ENCODE results near the gene CBFA2T2. TPM values are rescaled to one million over a fixed set of nuclear protein-coding genes. Genes with fewer than 3 reads are reported as not detected.

CBFA2T2 gene
- total RNA-seq, 1 experiment from 2014 or later = 20.0 TPM

DNA sequence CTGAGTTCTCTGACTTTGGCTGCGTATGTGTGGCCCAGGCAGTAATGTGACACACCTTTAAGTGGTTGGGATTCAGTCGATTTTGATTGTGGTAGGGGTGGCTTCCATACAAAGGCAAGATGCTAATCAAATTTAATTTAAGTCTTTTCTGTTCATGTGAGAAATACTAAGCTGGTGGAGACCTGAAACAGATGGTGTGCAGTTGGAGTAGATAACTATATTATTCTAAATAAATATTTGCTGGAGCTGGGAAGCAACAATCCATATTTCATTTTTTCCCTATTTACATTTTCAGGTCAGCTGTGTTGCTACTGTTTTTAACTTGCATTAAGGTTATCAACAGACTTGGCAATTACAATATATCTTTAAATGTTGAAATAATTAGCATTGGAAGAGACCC is 104.8 kb downstream of the CBFA2T2 start:
- H3K27ac ChIP-seq = no peak overlapping the region
- no peaks in the 10 kb centered on the region for H3K9me2 ChIP-seq (ENCODE audit: insufficient read depth)
- no peaks in the 10 kb centered on the region for H3K36me3 ChIP-seq (ENCODE audit: low read depth)
- DNase-seq = no peak
- H3K4me1 ChIP-seq (replicated peaks; ENCODE audit: insufficient read depth) = no peaks in the 10 kb centered on the region
- H3K4me2 ChIP-seq = no peak overlapping the region
- TF ChIP-seq, protein P1, sequence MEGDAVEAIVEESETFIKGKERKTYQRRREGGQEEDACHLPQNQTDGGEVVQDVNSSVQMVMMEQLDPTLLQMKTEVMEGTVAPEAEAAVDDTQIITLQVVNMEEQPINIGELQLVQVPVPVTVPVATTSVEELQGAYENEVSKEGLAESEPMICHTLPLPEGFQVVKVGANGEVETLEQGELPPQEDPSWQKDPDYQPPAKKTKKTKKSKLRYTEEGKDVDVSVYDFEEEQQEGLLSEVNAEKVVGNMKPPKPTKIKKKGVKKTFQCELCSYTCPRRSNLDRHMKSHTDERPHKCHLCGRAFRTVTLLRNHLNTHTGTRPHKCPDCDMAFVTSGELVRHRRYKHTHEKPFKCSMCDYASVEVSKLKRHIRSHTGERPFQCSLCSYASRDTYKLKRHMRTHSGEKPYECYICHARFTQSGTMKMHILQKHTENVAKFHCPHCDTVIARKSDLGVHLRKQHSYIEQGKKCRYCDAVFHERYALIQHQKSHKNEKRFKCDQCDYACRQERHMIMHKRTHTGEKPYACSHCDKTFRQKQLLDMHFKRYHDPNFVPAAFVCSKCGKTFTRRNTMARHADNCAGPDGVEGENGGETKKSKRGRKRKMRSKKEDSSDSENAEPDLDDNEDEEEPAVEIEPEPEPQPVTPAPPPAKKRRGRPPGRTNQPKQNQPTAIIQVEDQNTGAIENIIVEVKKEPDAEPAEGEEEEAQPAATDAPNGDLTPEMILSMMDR (conservative IDR thresholded peaks at IDR 0.05) = no peak
- no peak for TF ChIP-seq EZH2 (IDR thresholded peaks at IDR 0.05; ENCODE audit: low read depth)
- ChIA-PET CTCF (no interaction called here), POLR2A (ENCODE audit: unreplicated experiment) (interaction anchor here (0.6 kb wide), 2 partner anchors 52 to 338 kb away, joined by 5 to 6 read pairs; no protein-coding TSS in a partner anchor)
- H4K20me1 ChIP-seq (ENCODE audit: insufficient read depth) = no peaks in the 10 kb centered on the region
- BruUV-seq (replicated peaks) = no TSS peak
- no peak overlapping the region for H3K4me3 ChIP-seq
- H3K9me3 ChIP-seq (ENCODE audit: insufficient read depth, low read depth) = no peaks in the 10 kb centered on the region
- H3F3A ChIP-seq (ENCODE audit: insufficient read depth, low read depth) = no peaks in the 10 kb centered on the region
- no peaks in the 10 kb centered on the region for H3K27me3 ChIP-seq (ENCODE audit: insufficient read depth, low read depth)
- H2AFZ ChIP-seq = no peak overlapping the region
- H3K79me2 ChIP-seq (ENCODE audit: low read depth) = no peaks in the 10 kb centered on the region
- intact Hi-C loops (cut with micrococcal nuclease; ENCODE audit: unreplicated experiment) = no loop called here

GRCh38 chr20:33600414-33600813 is 110.5 kb downstream of the CBFA2T2 start:
- Histone ChIP-seq H3K36me3 (ENCODE audit: low read depth) (no peaks in the 10 kb centered on the region), H3K79me2 (ENCODE audit: low read depth) (no peaks in the 10 kb centered on the region), H3K4me1 (replicated peaks; ENCODE audit: insufficient read depth) (no peaks in the 10 kb centered on the region), H3K27ac (no peak overlapping the region), H3K4me2 (no peak overlapping the region), H3K9me2 (ENCODE audit: insufficient read depth) (0 out of 2 replicates have a peak, but pooled peaks cover 4% of the 10 kb centered on the region), H3K27me3 (ENCODE audit: insufficient read depth, low read depth) (no peaks in the 10 kb centered on the region), H4K20me1 (ENCODE audit: insufficient read depth) (no peaks in the 10 kb centered on the region), H2AFZ (no peak overlapping the region), H3K9me3 (ENCODE audit: insufficient read depth, low read depth) (no peaks in the 10 kb centered on the region), H3F3A (ENCODE audit: insufficient read depth, low read depth) (no peaks in the 10 kb centered on the region), H3K4me3 (no peak overlapping the region)
- no peak for DNase-seq
- TF ChIP-seq, protein P1 (conservative IDR thresholded peaks at IDR 0.05) = no peak
- TF ChIP-seq EZH2 (IDR thresholded peaks at IDR 0.05; ENCODE audit: low read depth) = no peak
- intact Hi-C loops (cut with micrococcal nuclease; ENCODE audit: unreplicated experiment) = no loop called here
- CTCF ChIA-PET = no interaction called here
- POLR2A ChIA-PET (ENCODE audit: unreplicated experiment) = no interaction called here
- no TSS peak for BruUV-seq (replicated peaks)

DNA sequence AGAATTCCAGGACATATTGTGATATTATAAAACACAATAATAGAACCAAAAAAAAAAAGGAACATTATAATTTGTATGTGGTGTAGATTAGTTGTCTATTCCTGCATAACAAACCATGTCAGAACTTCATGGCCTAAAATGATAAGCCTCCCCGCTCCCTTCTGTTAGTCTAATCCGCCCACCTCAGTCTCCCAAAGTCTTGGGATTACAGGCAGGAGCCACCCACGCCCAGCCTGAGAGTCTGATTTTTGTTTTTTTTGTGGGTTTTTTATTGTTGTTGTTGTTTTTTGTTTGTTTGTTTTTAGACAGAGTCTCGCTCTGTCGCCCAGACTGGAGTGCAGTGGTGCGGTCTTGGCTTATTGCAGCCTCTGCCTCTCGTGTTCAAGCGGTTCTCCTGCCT is 111.1 kb downstream of the CBFA2T2 start:
- H3K36me3 ChIP-seq (ENCODE audit: low read depth) = no peaks in the 10 kb centered on the region
- H3K9me2 ChIP-seq (ENCODE audit: insufficient read depth) = 0 out of 2 replicates have a peak, but pooled peaks cover 4% of the 10 kb centered on the region
- no peak overlapping the region for H3K27ac ChIP-seq
- H3K4me3 ChIP-seq = no peak overlapping the region
- no peak overlapping the region for H3K4me2 ChIP-seq
- H3F3A ChIP-seq (ENCODE audit: insufficient read depth, low read depth) = no peaks in the 10 kb centered on the region
- ChIA-PET CTCF (no interaction called here), POLR2A (ENCODE audit: unreplicated experiment) (interaction anchor here (0.7 kb wide), 1 partner anchor 12 kb away, joined by 3 read pairs; no protein-coding TSS in a partner anchor)
- no peak for TF ChIP-seq EZH2 (IDR thresholded peaks at IDR 0.05; ENCODE audit: low read depth)
- TF ChIP-seq, protein P1 (conservative IDR thresholded peaks at IDR 0.05) = no peak
- intact Hi-C loops (cut with micrococcal nuclease; ENCODE audit: unreplicated experiment) = no loop called here
- no peaks in the 10 kb centered on the region for H3K79me2 ChIP-seq (ENCODE audit: low read depth)
- no peaks in the 10 kb centered on the region for H3K9me3 ChIP-seq (ENCODE audit: insufficient read depth, low read depth)
- DNase-seq = no peak
- no peaks in the 10 kb centered on the region for H3K4me1 ChIP-seq (replicated peaks; ENCODE audit: insufficient read depth)
- no peaks in the 10 kb centered on the region for H4K20me1 ChIP-seq (ENCODE audit: insufficient read depth)
- H2AFZ ChIP-seq = no peak overlapping the region
- BruUV-seq (replicated peaks) = no TSS peak
- no peaks in the 10 kb centered on the region for H3K27me3 ChIP-seq (ENCODE audit: insufficient read depth, low read depth)
